HEK293 (cell line): ENCODE data around the gene LRRC59.
A peak's percentile ranks its signal among the peaks of the same experiment; 100 is the strongest.
"Not testable (repeated sequence)": the region's sequence is repeated elsewhere in the genome, so short reads cannot be mapped to it uniquely, and the experiment has no call there.

Experiments
- CTCF ChIA-PET: fragments of 350-600 bp; formaldehyde crosslinking; extraction: SDS; loops from one replicate; lab custom pipeline; 2021; ENCODE audit warnings: antibody characterized with exemption; lab: Yijun Ruan, JAX
- POLR2A ChIA-PET: fragments of 300-600 bp; formaldehyde crosslinking; extraction: SDS; loops from one replicate; lab custom pipeline; 2020; ENCODE audit warnings: antibody characterized with exemption, inconsistent platforms; lab: Yijun Ruan, JAX
- H3K27ac ChIP-seq: fragments of 200-500 bp; sonication (Bioruptor generic); 2 replicates; pipeline ENCODE4 v1.5.1; 2014; ENCODE audit warnings: low read depth, low read length, control low read depth, inconsistent platforms; ENCODE audit errors: extremely low read depth
- H3K36me3 ChIP-seq, 2 experiments: fragments of 200-500 bp in 1 of 2; sonication (Bioruptor generic) in 1 of 2; 1 replicate in 1 of 2; 2 replicates in 1 of 2; pipeline ENCODE4 v1.5.1; 2014 to 2017; ENCODE audit warnings: inconsistent platforms in 2 of 2, low read length in 2 of 2; ENCODE audit not compliant: control insufficient read depth in 2 of 2, insufficient read depth in 1 of 2
- H3K4me1 ChIP-seq: fragments of 200-500 bp; sonication (Bioruptor generic); 2 replicates; pipeline ENCODE4 v1.5.1; 2014; ENCODE audit warnings: mild to moderate bottlenecking, low read length, inconsistent platforms; ENCODE audit not compliant: control insufficient read depth, insufficient read depth
- H3K4me3 ChIP-seq: 2 replicates; pipeline ENCODE4 v1.5.1; 2011; ENCODE audit warnings: low read depth, mild to moderate bottlenecking, control low read depth, low read length, moderate library complexity
- H3K9me3 ChIP-seq: fragments of 200-500 bp; sonication (Bioruptor generic); 2 replicates; pipeline ENCODE4 v1.5.1; 2014; ENCODE audit warnings: low read depth, low read length, inconsistent platforms; ENCODE audit not compliant: control insufficient read depth, insufficient read depth
- GLIS1 ChIP-seq: fragments of 450-650 bp; formaldehyde crosslinking; IDR thresholded peaks from 2 replicates; pipeline ENCODE4 v1.5.1; 2016; ENCODE audit warnings: missing biosample characterization, missing genetic modification characterization
- ZNF621 ChIP-seq: fragments of 450-650 bp; formaldehyde crosslinking; IDR thresholded peaks from 2 replicates; pipeline ENCODE4 v1.5.1; 2017; ENCODE audit warnings: missing biosample characterization, missing genetic modification characterization
- TF ChIP-seq, protein P1 (sequence below): fragments of 450-650 bp; IDR thresholded peaks from 2 replicates; pipeline ENCODE4 v1.5.1; 2018; ENCODE audit warnings: missing biosample characterization, mild to moderate bottlenecking, missing genetic modification characterization

LRRC59 gene

GRCh38 chr17:50333291-50334057, 63.8 kb downstream of the LRRC59 start:
- POLR2A ChIA-PET = not testable (repeated sequence)
- CTCF ChIA-PET = interaction anchor here (0.6 to 1.1 kb wide), 10 partner anchors 8 to 210 kb away, joined by 3 to 5 read pairs (median 3); no protein-coding TSS in a partner anchor
- 0 out of 2 replicates have a peak, but pooled peaks have one; percentile 20 for TF ChIP-seq GLIS1 (tag by site-specific recombination)
- TF ChIP-seq, all 188 proteins: peak for 1; not testable (repeated sequence) for 187
- H3K9me3 ChIP-seq, H3K4me3 ChIP-seq, H3K27ac ChIP-seq, H3K36me3 ChIP-seq, H3K4me1 ChIP-seq: not testable (repeated sequence)

GRCh38 chr17:50332196-50332595, 65.1 kb downstream of the LRRC59 start:
- no peaks in the 10 kb centered on the region for H3K36me3 ChIP-seq

More at GRCh38 chr17:50332196-50332595, 65.1 kb downstream of the LRRC59 start:
- POLR2A ChIA-PET = no interaction called here
- Histone ChIP-seq H3K4me1 (no peaks in the 10 kb centered on the region), H3K9me3 (no peaks in the 10 kb centered on the region), H3K4me3 (no peak overlapping the region), H3K27ac (no peak overlapping the region)
- CTCF ChIA-PET = interaction anchor here (0.9 kb wide), 1 partner anchor 171 kb away, joined by 4 read pairs; no protein-coding TSS in a partner anchor
- no peak for TF ChIP-seq ZNF621
- TF ChIP-seq, protein P1, sequence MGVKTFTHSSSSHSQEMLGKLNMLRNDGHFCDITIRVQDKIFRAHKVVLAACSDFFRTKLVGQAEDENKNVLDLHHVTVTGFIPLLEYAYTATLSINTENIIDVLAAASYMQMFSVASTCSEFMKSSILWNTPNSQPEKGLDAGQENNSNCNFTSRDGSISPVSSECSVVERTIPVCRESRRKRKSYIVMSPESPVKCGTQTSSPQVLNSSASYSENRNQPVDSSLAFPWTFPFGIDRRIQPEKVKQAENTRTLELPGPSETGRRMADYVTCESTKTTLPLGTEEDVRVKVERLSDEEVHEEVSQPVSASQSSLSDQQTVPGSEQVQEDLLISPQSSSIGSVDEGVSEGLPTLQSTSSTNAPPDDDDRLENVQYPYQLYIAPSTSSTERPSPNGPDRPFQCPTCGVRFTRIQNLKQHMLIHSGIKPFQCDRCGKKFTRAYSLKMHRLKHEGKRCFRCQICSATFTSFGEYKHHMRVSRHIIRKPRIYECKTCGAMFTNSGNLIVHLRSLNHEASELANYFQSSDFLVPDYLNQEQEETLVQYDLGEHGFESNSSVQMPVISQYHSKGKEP (tag by site-specific recombination) = no peak
